Neuron (in vitro differentiated cells): ENCODE measurements around the gene LUC7L2.

Experiments
- H2AFZ ChIP-seq: one replicate; pipeline ENCODE4 v1.6.1; 2013; ENCODE audit warnings: low read depth, mild to moderate bottlenecking, inconsistent platforms, low read length, moderate library complexity
- H3K27me3 ChIP-seq: one replicate; pipeline ENCODE4 v1.6.1; 2013; ENCODE audit warnings: low read length; ENCODE audit not compliant: insufficient read depth
- H3K36me3 ChIP-seq: one replicate; pipeline ENCODE4 v1.6.1; 2013; ENCODE audit warnings: low read length; ENCODE audit not compliant: insufficient read depth
- H3K4me1 ChIP-seq: one replicate; pipeline ENCODE4 v1.6.1; 2013; ENCODE audit warnings: low read length; ENCODE audit not compliant: insufficient read depth
- H3K4me3 ChIP-seq: 2 replicates; pipeline ENCODE4 v1.5.1; 2013; ENCODE audit warnings: mild to moderate bottlenecking, low read length, moderate library complexity
- H3K9me3 ChIP-seq: one replicate; pipeline ENCODE4 v1.6.1; 2013; ENCODE audit warnings: low read length

Gene LUC7L2

DNA sequence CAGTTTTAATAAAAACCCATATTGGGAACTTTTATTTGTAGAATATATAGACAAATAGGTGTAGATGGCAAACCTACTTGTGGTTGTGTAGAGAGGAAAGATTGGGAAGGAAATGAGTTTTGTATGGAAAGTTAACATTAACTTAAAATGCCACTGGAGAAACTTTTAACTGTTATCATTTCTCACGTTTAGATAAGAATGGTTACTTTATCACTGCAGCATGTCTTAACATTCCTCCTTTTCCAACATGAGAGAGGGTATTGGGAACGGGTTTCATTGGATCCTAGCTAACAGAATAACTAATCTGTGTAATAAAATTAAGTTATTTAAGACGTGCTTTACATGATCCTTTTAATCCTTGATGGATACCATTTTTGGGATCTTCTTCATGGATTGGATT is 1.8 kb downstream of the LUC7L2 start:
- H3K36me3 ChIP-seq: peaks cover 29% of the 10 kb centered on the region
- no peaks in the 10 kb centered on the region for H3K9me3 ChIP-seq
- no peak overlapping the region for H2AFZ ChIP-seq
- H3K4me3 ChIP-seq: peak overlapping the region; percentile 97
- H3K27me3 ChIP-seq: no peaks in the 10 kb centered on the region
- H3K4me1 ChIP-seq: peaks cover 25% of the 10 kb centered on the region

DNA sequence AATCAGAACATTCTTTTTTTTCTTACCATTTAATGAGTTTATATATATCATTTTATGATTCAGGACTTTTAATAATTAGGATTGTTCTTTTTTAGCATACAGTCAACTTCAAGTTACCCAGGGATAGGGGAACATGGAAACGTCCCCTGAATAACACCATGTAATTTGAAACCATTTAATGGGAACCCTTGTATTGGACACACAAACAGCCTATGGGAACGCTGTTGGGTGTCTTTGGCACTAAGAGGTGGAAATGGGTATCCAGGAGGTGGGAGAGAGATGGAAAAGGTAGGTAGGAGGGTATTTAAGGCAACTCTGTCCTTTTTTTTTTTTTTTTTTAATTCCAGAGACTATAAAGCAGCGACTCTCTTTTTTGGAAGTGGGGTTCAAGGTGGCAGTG is 2.6 kb downstream of the LUC7L2 start:
- Histone ChIP-seq H3K27me3 (no peaks in the 10 kb centered on the region), H3K9me3 (no peaks in the 10 kb centered on the region), H3K4me1 (peaks cover 25% of the 10 kb centered on the region), H3K36me3 (peaks cover 31% of the 10 kb centered on the region), H2AFZ (no peak overlapping the region), H3K4me3 (peak overlapping the region; percentile 97)

DNA sequence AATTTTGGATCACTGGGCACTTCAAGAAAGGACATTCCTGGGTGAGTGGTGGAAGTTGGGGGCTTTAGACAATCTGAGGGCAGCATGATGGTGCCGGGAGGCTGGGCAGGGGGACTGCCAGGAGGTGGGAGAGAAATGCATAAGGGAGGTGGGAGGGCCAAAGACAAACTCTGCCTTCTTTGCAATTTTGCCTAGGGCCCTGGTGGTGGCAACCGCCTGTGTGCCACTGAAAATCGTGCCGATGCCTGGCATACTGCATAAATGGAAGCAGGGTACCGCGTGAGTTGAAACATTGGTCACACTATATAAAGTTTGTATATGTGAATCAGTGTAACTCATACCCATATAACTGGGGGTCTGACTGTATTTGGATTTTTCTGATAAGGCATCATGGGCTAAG is 3.3 kb downstream of the LUC7L2 start:
- Histone ChIP-seq H3K4me1 (peaks cover 25% of the 10 kb centered on the region), H3K27me3 (no peaks in the 10 kb centered on the region), H3K9me3 (no peaks in the 10 kb centered on the region), H3K4me3 (no peak overlapping the region), H2AFZ (no peak overlapping the region), H3K36me3 (peaks cover 38% of the 10 kb centered on the region)

DNA sequence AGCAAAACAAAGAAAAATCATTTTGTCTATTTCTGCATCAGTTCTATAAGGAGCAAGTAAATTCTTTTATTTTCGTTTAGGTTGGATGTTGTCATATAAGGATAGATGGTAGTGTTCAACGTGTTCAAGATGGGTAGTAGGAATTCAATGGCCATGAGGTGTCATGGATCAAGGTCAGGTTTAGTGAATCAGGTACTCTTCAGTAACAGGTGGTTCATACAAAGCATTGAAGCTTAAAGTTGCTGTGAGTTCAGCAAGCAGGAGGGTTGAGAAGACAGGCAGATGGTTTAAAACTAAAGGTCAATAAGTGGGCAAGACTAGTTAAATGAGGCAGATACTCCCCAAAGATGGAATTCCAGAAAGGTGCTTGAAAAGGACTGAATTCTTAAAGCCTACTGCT is 5.6 kb downstream of the LUC7L2 start:
- Histone ChIP-seq H3K27me3 (no peaks in the 10 kb centered on the region), H3K36me3 (peaks cover 40% of the 10 kb centered on the region), H3K4me3 (no peak overlapping the region), H2AFZ (no peak overlapping the region), H3K9me3 (no peaks in the 10 kb centered on the region), H3K4me1 (peaks cover 19% of the 10 kb centered on the region)

DNA sequence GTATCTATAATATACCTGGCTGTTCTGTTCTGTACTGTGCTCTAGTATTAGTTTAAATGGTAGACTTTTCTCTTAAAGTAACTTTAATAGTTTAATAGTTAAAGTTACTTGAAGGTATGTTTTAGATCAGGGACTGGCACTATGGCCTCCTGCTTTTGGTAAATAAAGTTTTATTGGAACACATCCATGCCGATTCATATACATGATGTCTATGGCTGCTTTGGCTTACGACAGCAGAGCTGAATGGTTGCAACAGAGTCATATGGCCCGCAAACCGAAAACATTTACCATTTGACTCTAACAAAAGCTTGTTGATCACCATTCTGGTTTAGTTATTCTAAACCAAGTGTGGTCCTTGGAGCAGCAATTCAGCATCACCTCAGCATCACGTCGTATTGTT is 6.7 kb downstream of the LUC7L2 start:
- peaks cover 19% of the 10 kb centered on the region for H3K4me1 ChIP-seq
- H3K4me3 ChIP-seq: no peak overlapping the region
- H3K9me3 ChIP-seq: no peaks in the 10 kb centered on the region

DNA sequence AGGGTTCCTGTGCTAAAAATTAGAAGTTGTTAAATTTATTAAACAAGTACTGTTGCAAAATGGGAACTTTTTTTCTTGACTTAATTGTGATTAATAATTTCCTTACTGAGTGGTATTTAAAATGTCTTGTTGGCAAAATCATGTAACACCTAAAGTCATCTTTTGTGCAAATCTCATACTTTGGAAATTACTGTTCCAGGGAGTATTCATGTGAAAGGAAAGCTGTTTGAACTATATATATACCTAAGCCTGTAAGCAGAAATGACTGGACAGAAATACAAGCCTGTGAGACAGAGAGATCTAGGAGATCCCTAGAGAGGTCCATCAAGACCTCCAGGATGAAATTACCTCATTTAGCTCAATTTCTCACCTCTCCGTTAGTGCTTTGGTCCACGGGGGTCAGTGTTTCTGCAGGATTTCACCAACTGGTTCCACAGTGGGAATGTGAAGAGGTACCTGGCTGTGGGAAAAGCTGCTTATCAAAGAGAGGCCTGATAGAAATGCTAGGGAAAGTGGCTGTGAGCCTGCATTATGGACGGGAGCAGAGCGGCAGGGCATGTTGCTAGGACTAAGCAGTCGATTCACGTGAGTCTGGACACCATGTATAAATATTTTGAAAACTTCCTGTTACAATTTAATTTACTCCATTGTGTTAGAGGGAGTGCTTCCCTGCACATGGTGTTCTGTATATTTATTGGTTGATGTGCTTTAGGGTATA is 7.9 kb downstream of the LUC7L2 start:
- Histone ChIP-seq H3K4me3 (no peak overlapping the region), H3K9me3 (no peaks in the 10 kb centered on the region), H3K36me3 (peaks cover 47% of the 10 kb centered on the region)

More for the DNA sequence above, 6.7 kb downstream of the LUC7L2 start:
- H2AFZ ChIP-seq: no peak overlapping the region
- peaks cover 40% of the 10 kb centered on the region for H3K36me3 ChIP-seq
- H3K27me3 ChIP-seq: no peaks in the 10 kb centered on the region

DNA sequence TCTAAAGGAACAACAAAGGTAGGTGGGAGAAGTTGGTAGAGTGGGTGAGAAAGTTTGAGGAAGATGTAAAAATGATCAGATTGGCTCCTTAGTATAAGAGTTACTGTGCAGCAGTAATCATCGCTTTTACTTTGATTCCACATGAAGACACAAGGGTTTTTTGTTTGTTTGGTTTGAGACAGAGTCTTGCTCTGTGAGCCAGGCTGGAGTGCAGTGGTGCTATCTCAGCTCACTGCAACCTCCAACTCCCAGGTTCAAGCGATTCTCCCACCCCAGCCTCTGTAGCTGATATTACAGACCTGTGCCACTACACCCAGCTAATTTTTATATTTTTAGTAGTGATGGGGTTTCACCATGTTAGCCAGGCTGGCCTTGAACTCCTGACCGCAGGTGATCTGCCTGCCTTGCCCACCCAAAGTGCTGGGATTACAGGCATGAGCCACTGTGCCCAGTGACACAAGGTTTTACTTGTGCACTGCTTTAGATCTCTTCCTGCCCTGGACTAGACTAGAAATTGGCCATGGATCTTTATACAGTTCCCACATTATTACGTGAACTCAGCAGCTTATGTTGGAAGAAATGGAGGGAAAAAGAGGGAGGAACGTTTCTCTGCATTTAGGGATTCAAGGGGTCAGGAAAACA is 10.7 kb downstream of the LUC7L2 start:
- Histone ChIP-seq H3K36me3 (peaks cover 42% of the 10 kb centered on the region), H3K9me3 (no peaks in the 10 kb centered on the region), H3K27me3 (no peaks in the 10 kb centered on the region), H3K4me3 (no peak overlapping the region), H2AFZ (no peak overlapping the region), H3K4me1 (no peaks in the 10 kb centered on the region)

More for the DNA sequence above, 7.9 kb downstream of the LUC7L2 start:
- Histone ChIP-seq H2AFZ (no peak overlapping the region), H3K4me1 (peaks cover 7% of the 10 kb centered on the region), H3K27me3 (no peaks in the 10 kb centered on the region)

DNA sequence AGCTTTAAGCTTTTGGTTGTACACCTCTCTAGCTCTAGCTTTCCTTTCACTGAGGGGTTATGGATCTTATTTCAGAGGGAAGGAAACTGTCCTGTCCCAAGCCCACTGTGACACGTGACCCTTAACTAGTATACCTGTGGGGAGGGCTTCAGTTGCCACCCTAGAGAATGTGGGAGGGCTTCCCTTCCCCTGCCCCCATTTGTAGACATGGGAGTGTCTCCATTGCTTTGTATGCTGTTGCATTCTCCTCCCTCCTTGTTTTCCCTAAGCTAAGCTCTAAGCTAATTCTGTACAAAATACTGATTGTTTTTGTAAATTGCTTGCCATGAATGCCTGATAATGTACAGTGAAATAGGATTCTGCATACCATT is 11.2 kb downstream of the LUC7L2 start:
- H2AFZ ChIP-seq: no peak overlapping the region
- H3K27me3 ChIP-seq: no peaks in the 10 kb centered on the region
- H3K36me3 ChIP-seq: peaks cover 42% of the 10 kb centered on the region
- no peaks in the 10 kb centered on the region for H3K9me3 ChIP-seq
- H3K4me1 ChIP-seq: no peaks in the 10 kb centered on the region
- no peak overlapping the region for H3K4me3 ChIP-seq

DNA sequence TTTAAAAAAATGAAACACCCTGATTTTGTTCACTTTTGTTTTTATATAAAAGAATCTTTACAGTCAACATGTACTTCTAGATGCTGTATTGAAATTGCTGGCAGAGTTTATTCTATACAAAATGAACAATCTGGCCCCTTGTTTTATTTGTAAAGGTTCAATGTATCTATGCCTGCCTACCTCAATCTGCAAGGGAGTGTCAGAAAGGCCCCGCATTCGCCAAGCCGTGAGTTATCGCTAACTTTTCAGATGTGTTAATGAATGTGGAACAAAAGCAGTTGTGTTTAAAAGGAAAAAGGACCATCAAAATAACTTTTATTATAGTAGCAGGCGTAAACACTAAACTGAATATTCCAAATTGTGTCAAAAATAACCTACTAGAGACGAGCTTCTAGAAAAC is 14.6 kb downstream of the LUC7L2 start:
- Histone ChIP-seq H3K36me3 (peaks cover 54% of the 10 kb centered on the region), H2AFZ (no peak overlapping the region), H3K27me3 (no peaks in the 10 kb centered on the region), H3K9me3 (no peaks in the 10 kb centered on the region), H3K4me1 (no peaks in the 10 kb centered on the region), H3K4me3 (no peak overlapping the region)

DNA sequence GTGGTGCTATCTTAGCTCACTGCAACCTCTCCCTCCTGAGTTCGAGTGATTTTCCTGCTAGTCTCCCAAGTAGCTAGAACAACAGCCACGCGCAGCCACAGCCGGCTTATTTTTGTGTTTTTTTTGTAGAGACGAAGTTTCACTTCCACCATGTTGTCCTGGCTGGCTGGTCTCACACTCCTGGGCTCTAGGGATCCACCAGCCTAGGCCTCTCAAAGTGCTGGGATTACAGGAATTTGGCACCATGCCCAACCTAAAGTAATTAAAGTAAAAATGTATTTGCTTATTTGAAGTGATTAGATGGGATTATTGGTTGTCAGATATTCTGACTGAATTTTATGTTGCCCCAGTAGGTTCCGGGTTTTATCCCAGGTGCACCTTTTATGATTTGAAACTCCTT is 22.7 kb downstream of the LUC7L2 start:
- Histone ChIP-seq H3K4me3 (no peak overlapping the region), H3K9me3 (no peaks in the 10 kb centered on the region), H3K36me3 (peaks cover 67% of the 10 kb centered on the region), H3K4me1 (no peaks in the 10 kb centered on the region), H3K27me3 (no peaks in the 10 kb centered on the region), H2AFZ (no peak overlapping the region)

DNA sequence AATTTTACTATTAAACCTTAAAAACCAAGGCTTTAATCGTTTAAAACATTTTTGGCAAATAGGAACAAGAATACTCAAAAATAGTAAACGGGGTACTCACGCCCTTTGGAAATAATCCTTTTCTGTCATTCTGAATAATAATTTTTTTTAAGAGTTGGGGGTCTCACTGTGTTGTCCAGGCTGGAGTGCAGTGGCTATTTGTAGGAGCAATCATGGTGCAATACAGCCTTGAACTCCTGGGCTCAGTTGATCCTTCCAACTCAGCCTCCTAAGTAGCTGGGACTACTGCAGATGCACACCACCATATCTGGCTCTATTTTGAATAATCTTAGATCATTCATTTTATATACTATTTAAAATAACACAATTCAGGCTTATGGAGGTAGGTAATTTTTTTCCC is 24.9 kb downstream of the LUC7L2 start:
- Histone ChIP-seq H3K4me1 (no peaks in the 10 kb centered on the region), H3K4me3 (no peak overlapping the region), H3K36me3 (peaks cover 70% of the 10 kb centered on the region), H3K27me3 (no peaks in the 10 kb centered on the region), H2AFZ (no peak overlapping the region), H3K9me3 (no peaks in the 10 kb centered on the region)

DNA sequence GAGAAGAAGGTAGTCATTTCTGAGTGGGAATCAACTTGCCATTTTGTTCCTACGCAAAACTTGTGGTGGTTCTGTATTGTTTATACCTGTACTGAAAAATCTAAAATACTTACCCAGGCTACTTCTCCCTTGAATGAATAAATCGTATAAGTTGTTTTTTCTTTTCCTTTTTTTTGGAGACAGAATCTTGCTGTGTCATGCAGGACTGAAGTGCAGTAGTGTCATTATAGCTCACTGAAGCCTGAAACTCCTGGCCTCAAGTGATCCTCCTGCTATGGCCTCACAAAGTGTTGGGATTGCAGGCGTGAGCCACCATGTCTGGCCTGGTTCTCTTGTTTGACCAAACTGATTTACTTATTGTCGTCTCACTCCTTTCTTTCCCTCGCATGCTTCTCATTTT is 27.9 kb downstream of the LUC7L2 start:
- Histone ChIP-seq H3K27me3 (no peaks in the 10 kb centered on the region), H3K9me3 (no peaks in the 10 kb centered on the region), H3K4me1 (no peaks in the 10 kb centered on the region), H2AFZ (no peak overlapping the region), H3K4me3 (no peak overlapping the region), H3K36me3 (peaks cover 73% of the 10 kb centered on the region)

DNA sequence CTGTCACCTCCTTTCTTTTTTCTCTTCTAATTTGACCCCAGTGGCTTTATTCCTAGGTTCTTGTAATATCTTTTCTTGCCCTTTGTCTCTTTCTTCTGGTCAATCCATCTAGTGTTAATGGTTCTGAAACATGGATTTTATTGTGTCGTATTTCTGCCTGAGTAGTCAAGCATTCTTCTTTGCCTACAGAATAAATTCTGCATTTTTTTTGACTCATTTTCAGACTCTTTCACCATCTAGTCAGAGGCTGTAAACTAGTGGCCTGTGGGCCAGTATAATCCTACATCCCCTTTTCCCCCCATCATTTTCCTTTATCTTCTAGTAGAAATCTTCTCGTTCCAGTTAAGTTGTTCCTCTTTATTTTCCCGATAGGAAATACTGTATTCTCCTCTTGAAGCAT is 29.4 kb downstream of the LUC7L2 start:
- Histone ChIP-seq H3K9me3 (no peaks in the 10 kb centered on the region), H3K4me1 (no peaks in the 10 kb centered on the region), H3K27me3 (no peaks in the 10 kb centered on the region), H3K4me3 (no peak overlapping the region), H2AFZ (no peak overlapping the region), H3K36me3 (peaks cover 76% of the 10 kb centered on the region)

DNA sequence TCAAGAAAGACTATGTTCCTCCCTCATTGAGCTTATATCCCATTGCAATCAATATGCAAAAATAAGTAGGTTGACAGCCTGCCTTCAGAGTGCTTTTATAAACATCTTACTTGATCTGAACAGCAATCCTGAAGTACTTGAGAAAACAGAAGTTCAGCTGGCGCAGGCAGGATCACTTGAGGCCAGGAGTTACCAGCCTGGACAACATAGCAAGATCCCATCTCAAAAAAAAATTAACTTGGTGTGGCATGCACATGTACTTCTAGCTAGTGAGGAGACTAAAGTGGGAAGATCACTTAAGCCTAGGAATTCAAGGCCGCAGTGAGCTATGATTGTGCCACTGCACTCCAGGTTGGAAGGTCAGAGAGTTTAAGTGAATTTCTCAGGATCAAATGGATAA is 30.1 kb downstream of the LUC7L2 start:
- Histone ChIP-seq H3K9me3 (no peaks in the 10 kb centered on the region), H2AFZ (no peak overlapping the region), H3K36me3 (peaks cover 78% of the 10 kb centered on the region), H3K4me1 (no peaks in the 10 kb centered on the region), H3K4me3 (no peak overlapping the region), H3K27me3 (no peaks in the 10 kb centered on the region)
